Occipital lobe (tissue), 2 donors: ENCODE data around the gene HOXC13. TPM values are rescaled to one million over a fixed set of nuclear protein-coding genes. Genes with fewer than 3 reads are reported as not detected.

Source experiments
- DNase-seq: peaks from one replicate; lab custom pipeline; 2025; lab: John Stamatoyannopoulos, UW
- total RNA-seq: library from RNA; depleted of rRNA; stranded (reverse); fragments of >200 nt; gene quantifications from one replicate; pipeline ENCODE4 v1.2.3, GENCODE V29; 2014

HOXC13 gene
- total RNA-seq, 1 donor from 2014 or later, result not detected

DNA sequence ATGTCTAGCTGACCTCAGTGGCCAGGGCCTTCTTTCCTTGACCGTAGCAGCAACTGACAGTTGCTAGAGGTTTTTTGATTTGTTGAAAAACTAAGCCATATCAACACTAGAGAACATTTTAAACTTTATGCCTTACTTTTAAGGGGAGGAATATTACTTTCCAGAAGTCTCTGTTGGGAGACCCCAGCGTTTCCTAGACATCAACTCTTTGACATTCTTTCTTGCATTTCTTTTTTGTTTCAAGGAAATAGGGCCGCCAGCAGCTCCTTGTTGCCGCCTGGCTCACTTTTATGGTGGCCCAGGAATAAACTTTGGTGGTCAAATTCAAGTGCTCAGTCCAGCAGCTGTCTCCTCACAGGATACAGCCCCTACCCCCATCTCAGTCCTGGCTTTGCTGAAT lies 31.8 kb downstream of the HOXC13 start:
- no peak for DNase-seq

DNA sequence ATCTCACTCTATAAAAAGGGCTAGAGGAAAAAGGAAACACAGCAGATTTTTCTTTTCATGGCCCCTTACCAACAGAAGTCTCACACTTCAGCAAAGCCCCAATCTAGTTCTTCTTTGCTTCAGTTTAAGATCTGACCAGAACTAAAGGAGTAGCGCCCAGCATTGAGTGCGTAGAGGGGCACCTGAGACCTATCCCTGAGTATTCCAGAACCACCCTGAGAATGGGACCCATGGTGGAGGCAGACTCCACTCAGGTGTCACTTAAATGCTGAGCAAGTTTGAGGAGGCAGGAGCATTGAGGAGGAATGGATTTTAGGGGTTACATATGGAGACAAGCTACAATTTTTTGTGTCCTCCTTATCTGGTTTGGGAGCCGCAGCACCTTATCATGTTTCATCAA lies 32.5 kb downstream of the HOXC13 start:
- DNase-seq, result no peak

DNA sequence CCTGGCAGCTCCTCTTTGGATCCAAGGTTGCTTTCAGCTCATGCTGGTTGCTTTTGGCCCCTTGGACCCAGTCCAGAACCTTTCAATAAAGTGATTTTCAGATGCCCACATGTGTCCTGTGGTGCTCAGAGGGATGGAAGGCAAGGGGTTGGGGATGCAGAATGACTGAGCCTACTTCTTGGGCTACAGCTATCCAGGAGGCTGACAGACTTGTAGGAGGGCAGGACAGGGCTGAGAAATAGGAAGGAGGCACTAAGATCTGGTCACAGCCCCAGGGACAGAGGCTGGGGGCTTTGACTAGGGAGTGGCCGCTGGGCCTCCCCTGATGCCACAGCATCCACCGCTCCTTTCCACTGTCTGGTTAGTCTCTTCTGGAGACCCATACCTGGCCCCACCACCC lies 33.1 kb downstream of the HOXC13 start:
- no peak for DNase-seq

DNA sequence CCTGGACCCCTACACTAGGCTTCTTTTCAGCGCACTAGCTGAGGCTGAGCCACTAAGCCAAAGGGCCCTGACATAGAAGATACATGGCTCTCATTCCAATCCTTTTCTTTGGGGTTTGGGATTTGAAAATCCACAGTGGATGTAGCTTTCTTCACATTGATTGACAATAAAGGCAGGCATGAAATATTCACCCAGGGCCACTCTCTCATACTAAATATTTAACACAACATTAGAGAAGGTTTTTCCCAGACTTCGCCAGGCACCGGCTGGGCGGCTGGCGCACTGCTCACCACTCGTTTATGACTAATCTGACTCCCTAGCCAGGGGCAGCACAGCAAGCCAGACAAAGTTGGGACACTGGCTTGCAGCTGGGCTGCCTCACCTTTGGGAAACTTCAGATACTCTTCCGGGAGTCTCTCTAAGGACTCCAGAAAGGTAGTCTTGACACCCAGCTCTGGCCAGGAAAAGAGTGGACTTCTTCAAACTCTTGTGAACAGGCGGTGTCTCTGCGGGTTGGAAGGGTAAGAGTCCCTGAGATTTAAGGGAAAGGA lies 33.6 kb downstream of the HOXC13 start:
- DNase-seq, result no peak

DNA sequence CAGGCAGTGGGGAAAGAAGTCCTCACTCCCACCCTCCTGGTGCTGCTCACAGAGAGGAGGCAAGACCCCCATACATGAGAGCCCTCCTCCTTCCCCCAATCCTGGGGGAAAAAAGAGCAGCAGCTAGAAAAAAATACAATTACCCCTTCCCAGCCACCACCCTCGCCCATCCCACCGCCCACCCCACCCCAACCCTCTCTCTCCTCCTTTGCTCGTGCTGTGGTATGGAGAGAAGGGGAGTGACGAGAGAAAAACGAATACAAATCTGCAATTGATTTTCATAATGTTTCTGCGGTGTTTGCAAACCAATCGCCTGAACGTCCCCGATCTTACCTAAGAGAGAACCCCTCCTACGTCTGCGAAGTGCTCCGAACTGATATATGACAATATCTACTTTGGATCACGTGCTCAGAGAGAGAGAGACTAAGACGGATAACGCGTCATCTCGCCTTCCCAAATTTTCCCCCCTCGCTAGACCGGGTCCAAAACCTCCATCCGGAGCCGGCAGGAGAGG lies 34.1 kb downstream of the HOXC13 start, which contains the start of gene HOXC11:
Gene HOXC11 (plus strand): TSS at position 405 of the 514 bp plus-strand sequence. CDS start 116 bp downstream, outside the sequence.
- DNase-seq, result no peak

DNA sequence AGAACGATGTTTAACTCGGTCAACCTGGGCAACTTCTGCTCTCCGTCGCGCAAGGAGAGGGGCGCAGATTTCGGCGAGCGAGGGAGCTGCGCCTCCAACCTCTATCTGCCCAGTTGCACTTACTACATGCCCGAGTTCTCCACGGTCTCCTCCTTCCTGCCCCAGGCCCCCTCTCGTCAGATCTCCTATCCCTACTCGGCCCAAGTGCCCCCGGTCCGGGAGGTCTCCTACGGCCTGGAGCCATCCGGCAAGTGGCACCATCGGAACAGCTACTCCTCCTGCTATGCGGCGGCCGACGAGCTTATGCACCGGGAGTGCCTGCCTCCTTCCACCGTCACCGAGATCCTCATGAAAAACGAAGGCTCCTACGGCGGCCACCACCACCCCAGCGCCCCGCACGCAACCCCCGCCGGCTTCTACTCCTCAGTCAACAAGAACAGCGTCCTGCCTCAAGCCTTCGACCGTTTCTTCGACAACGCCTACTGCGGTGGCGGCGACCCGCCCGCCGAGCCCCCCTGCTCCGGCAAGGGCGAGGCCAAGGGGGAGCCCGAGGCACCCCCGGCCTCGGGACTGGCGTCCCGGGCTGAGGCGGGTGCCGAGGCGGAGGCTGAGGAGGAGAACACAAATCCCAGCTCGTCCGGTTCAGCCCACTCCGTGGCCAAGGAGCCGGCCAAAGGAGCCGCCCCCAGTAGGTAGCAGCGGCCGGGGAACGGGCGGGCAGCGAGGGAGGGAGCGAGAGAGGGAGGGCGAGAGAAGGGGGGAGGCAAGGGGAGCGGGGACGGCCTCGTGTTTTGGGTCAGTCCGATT lies 34.8 kb downstream of the HOXC13 start:
- DNase-seq, result no peak

DNA sequence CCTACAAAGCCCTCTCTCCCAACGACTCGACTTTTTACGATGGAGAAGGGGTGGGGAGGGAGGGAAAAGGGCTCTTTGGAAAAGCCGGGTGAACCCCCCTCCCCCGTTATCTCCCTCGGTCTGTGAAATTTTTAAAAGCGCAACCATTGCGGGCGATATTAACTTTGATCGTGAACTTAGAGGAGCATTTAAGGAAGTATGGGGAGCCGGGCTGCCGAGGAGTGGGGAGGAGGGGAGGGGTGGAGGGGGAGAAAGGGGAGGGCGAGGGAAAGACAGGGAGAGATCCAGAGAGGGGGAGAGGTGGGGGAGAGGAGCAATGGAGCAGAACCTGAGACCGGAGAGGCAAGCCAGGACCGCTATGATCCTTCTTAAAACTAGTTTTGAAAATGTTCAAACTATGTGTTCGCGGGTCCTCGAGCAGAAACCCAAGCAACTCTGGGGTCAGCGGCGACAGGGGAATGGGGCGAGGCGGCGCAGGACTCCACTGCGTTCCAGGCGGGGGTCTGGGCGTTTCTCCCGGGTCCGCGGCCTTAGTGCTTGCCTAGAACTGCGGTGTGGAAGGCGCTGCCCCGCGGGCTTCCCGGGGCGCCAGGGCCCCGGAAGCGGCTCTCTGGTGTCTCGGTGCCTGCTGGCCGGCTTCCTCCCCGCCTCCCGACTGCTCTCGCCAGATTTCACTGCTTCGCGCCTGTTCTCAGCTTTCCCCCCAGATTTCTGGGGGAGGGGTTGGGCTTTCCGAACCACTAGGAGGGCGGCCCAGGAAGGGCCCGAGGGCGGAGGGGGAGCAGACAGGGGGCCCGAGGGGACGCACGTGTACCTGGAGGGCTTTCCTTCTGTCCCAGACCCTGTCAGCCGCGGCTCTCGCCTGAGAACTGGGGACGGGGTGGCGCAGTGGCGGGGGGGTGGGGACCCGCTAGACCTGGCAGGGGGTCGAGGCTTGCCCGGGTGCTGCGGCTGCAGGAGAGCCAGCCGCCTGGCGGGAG lies 35.7 kb downstream of the HOXC13 start, which contains the start of gene HOTAIR:
Gene HOTAIR (minus strand): TSS at position 871 of the 980 bp plus-strand sequence.
- DNase-seq, result no peak

DNA sequence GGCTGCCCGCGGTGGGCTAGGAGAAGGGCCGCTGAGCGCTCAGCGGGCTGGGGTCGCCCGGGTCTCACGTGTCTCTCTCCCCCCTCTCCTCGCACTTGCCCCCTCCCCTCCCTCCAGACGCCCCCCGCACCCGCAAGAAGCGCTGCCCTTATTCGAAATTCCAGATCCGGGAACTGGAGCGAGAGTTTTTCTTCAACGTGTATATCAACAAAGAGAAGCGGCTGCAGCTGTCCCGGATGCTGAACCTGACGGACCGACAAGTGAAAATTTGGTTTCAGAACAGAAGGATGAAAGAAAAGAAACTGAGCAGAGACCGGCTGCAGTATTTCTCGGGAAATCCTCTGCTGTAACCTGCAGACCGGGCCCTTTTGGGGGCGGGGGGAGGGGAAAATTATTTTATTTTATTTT lies 36.4 kb downstream of the HOXC13 start:
- DNase-seq, result no peak

DNA sequence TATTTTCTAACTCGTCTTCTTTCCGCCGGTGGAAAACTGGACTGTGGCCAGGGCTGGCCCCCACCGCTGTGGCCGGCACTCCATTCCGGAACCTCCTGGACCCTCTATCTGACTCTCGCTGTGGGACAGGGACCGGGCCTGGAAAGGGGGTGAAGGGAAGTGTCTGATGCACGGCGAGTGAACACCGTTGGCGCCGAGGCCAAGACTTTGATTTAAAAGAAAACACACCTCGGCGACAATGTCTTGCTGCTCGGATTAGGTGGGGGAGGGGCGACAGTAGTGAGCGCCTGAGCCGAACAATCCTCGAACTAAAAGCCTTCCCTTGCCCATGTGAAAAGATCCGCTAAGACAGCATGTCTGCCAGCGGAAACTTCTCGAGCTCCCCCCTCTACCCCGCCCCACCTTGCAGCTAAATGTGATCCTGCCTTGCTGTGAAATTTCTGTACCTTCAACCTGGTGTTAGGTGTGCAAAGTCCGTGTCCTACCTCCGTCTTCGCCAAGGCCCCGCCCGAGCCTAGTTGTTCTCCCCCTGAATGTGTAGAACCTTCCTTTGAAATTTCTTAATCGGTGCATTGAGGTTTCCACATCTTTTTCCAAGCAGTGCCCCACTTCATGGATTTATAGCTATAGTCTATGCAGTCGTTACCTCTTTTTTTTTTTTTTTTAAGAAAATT lies 37.0 kb downstream of the HOXC13 start:
- DNase-seq, result no peak

DNA sequence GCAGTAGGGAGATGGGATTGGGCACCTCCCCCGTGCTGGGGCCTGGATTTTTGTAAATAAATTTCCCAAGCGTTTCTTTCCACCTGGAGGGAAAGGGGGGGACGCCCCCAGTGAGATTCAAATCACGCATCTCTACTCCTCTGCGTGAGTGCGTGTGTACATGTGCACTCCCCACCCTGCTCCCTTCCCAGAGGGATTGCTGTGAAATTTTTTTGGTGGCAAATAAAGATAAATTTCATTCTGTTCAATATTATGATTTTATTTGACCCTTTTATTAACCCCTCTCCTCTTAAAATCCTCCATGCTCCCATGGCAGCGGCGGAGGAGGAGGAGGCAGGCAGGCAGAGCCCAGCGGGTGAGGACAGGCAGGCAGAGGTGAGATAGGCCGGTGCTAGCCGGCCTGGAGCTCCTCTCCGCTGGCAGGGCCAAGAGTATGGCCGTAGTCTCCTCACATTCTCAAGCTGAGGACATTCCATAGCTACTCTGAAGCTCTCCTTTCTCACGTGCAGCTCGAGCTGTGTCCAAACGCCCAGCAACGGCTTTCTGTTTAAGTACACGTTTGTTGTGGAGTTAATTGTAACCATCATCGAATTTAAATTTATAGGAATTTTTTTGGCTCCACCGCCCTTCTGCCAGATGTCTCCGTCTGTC lies 37.7 kb downstream of the HOXC13 start:
- DNase-seq, result no peak

DNA sequence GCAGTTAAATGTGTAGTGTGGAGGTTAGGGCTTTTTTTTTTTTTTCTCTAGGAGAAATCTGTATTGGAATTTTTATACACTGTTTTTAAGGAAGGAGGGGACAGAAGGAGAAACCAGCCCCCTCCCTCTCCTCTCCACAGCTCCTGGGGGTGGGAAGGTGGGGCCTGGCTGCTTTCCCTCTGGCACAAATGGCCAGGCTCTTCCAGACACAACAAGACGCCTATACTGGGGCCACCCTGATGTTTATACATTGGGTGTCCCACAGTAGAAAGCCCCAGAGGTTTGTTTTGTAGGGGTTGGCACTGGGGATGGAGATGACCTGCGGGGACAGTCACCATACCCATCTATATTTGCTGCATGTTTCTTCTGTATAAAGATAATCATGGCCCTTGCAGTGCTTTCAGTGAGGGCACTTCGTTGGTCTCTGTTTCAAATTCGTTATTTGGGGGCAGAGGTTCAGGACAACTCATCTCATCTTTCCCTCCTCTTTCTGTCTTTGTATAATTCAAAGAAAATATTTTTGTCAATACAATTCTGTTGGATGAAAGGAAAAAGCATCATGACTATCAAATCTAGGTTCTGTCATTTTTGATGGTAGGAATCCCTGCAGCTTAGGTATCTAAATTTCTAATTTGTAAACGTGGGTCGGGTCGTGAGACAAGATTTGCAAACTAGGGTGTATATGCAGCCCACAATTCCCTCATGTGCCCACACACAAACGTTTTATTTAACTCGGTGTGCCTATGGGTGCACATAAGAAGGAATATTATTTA lies 38.4 kb downstream of the HOXC13 start:
- DNase-seq, result no peak

DNA sequence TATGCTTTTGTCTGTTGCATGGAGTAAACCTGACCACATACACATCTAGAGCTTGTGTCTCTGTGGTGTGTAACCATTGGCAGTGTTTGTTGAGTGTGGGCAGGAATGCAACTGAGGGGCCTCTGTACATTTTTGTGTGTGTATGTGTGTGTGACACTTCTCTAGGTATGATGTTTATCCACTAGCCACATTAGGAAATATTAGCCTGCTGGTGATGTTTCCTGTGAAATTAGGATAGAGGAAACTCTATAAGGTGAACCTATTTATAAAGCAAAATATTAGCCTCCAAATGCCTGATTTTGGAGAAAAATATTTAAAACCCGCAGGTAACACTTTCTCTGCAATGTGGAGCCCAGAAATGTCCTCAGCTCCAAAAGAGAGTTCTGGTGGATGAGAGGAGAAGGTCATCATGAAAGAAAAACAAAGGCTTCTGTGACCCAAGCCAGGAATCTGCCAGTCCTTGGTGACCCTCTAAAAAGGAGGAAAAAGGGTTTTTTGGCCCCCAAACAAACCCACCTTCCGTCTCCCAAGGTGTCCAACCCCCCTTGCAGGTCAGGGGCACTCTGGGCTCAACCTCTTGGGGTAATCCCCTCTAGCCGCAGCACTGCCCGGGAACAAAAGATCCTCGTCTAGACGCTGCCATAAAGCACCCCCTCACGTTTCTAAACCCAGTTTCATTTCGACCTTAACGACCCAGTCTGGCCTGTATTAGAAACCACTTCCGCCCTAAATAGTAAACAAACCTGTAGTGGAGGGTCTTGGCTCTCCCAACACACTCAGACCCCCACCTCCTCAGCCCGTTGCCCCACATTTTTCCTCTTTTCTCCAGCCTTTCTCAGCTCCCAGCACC lies 39.2 kb downstream of the HOXC13 start:
- no peak for DNase-seq

DNA sequence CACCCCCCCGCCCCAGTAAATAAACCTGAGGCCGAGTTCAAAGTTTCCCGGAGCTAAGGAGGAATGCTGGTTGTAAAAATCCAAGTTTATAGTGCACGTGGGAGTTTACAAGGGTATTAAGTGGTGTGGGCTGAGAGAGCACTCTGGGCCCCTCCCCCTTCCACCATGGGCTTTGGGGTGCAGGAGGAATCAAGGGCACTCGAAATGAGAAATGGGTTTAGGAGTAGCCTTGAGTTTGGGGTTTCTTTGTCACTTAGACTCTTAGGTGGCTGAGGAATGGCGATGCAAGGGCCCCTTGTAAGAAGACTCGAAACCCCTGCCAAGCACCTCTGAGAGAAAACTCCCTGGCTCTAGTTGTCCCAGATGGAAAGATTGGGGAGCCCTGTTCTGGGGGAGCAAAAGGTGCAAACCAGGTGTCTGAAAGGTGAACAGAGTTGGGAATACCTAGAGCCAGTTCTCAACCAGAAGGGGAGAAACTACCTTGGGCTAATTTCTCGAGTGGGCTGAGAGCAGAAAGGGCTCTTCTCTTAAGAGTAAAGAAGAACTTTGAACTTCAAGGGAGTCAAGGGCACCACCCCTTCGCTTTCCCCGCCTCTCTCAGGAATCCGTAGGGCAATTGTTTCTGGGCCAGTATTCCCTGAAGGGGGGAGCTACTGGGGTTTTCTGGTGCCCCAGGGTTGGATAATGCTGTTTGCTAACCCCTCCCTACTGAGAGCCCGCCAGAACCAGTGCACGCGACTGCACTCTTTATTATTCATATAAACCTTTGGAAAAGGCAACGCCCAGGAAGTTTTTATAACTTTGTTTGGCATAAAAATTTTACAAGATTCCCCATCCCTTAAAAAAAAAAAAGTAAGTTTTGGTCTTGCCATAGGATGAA lies 40.1 kb downstream of the HOXC13 start:
- no peak for DNase-seq

DNA sequence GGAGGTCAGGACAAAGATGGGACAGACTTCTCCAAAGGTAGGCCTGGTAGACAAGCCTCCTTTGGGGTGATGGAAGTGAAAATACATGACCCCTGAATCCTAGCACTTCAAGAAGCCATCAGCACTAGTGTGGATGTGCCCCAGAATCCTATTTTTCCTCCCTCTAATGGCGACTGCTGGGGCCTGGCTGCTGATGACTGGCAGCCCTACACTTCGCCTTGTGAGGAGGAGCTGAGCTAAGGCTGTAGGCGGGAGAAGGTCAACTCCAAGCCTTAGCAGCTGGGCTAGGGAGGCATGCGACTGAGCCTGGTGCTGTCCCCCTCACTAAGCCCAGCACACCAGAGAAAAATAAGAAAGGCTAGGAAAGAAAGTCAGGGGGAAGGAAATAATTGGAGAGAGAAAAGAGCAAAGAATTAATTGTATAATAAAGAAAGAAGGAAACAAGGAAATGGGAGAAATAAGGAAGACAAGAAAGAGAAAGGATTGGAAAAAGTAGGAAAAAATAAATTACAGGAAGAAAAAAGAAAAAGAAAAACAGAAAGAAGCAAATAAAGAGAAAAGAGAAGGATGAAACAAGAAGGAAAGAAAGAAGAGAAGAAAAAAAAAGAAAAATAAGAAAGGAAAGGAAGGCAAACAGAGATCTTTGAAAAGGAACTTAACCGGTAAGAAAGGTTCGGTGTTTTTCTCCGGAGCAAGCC lies 41.6 kb downstream of the HOXC13 start:
- no peak for DNase-seq

DNA sequence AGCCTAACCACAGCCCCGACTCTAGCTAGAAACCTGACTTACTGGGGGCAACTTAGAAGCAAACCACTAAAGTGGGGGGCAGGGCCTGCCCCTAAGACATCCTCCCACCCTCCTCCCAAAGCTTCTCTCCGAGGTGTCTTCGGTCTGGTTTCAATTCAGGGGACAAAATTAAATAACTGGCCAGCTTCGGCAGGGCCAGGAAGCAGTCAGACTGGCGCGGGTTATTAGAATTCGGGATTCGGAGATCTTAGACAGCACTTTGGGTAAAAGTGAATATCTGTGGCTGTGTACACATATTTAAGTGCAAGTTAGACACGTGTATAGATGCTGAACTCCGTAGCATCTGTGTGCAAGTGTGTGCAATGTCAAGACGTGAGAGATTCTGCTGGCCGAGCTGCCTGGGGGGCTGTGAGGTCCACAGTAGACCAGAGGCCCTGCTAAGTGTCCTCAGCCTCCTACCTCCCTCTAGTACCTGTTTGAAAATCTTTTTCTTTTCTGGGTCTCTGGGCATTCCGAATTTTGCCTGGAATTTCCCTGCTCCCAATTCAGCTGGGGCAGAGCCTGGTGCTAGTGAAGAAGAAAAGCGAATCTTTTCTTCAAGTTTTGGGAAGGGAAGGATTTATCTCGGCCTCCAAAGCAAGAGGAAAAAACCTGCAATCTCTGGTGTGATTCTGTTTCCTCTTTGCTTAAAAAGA lies 42.3 kb downstream of the HOXC13 start:
- DNase-seq, result no peak
